Measurements from ENCODE around the gene DCDC1.

DNA sequence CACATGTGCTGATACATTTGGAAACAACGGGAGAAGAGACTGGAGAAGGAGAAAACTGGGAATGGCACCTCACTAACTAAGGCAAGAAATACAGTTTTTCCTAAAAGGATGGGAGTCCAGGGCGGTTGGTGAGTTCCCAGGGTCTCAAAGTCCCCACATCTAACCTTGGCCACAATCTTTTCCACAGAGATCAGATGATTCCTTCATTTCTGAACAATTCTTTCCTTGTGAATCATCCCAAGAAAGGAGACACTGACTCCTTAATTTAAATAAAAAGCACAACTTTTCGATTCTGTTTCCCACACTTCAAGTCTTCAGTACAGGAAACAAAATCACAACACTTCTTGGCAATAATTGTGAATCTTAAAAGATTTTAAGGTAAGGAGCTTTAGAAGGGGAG is 384.7 kb downstream of the DCDC1 start:
- TF ChIP-seq, protein P1, sequence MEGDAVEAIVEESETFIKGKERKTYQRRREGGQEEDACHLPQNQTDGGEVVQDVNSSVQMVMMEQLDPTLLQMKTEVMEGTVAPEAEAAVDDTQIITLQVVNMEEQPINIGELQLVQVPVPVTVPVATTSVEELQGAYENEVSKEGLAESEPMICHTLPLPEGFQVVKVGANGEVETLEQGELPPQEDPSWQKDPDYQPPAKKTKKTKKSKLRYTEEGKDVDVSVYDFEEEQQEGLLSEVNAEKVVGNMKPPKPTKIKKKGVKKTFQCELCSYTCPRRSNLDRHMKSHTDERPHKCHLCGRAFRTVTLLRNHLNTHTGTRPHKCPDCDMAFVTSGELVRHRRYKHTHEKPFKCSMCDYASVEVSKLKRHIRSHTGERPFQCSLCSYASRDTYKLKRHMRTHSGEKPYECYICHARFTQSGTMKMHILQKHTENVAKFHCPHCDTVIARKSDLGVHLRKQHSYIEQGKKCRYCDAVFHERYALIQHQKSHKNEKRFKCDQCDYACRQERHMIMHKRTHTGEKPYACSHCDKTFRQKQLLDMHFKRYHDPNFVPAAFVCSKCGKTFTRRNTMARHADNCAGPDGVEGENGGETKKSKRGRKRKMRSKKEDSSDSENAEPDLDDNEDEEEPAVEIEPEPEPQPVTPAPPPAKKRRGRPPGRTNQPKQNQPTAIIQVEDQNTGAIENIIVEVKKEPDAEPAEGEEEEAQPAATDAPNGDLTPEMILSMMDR (IDR thresholded peaks at IDR 0.05), result no peak
- TF ChIP-seq POLR2A (IDR thresholded peaks at IDR 0.05), result no peak

All from uterus (tissue), 2 donors.